Parathyroid adenoma (tissue), 2 donors: ENCODE data around the gene CEP112.

Experiments
- H2AFZ ChIP-seq: fragments of 300-600 bp; sonication (generic); one replicate; pipeline ENCODE4 v1.7.0; 2017; ENCODE audit warnings: antibody characterized with exemption, mild to moderate bottlenecking
- H3K27ac ChIP-seq: fragments of 300-600 bp; sonication (generic); one replicate; pipeline ENCODE4 v1.7.0; 2017
- H3K27me3 ChIP-seq: fragments of 300-600 bp; sonication (generic); one replicate; pipeline ENCODE4 v1.7.0; 2017; ENCODE audit warnings: low read length; ENCODE audit not compliant: control insufficient read depth, insufficient read depth
- H3K36me3 ChIP-seq: fragments of 300-600 bp; sonication (generic); one replicate; pipeline ENCODE4 v1.7.0; 2017; ENCODE audit warnings: low read length; ENCODE audit not compliant: control insufficient read depth, insufficient read depth
- H3K4me1 ChIP-seq: fragments of 300-600 bp; sonication (generic); one replicate; pipeline ENCODE4 v1.7.0; 2017; ENCODE audit warnings: control low read depth
- H3K4me2 ChIP-seq: fragments of 300-600 bp; sonication (generic); one replicate; pipeline ENCODE4 v1.7.0; 2017; ENCODE audit warnings: low read length
- H3K4me3 ChIP-seq: fragments of 300-600 bp; sonication (generic); one replicate; pipeline ENCODE4 v1.7.0; 2017; ENCODE audit warnings: low read depth, low read length
- H3K79me2 ChIP-seq: fragments of 300-600 bp; sonication (generic); one replicate; pipeline ENCODE4 v1.7.0; 2017; ENCODE audit warnings: control low read depth
- H3K9ac ChIP-seq: fragments of 300-600 bp; sonication (generic); one replicate; pipeline ENCODE4 v1.7.0; 2017; ENCODE audit warnings: mild to moderate bottlenecking
- H3K9me3 ChIP-seq: fragments of 300-600 bp; sonication (generic); one replicate; pipeline ENCODE4 v1.7.0; 2017; ENCODE audit warnings: low read length; ENCODE audit not compliant: control insufficient read depth
- TF ChIP-seq, protein P1 (sequence below): fragments of 300-600 bp; sonication (generic); IDR thresholded peaks from one replicate; pipeline ENCODE4 v1.7.0; 2017; ENCODE audit warnings: antibody characterized with exemption, mild to moderate bottlenecking
- donor health status: primary hyperparathyroidism.

Gene CEP112

DNA sequence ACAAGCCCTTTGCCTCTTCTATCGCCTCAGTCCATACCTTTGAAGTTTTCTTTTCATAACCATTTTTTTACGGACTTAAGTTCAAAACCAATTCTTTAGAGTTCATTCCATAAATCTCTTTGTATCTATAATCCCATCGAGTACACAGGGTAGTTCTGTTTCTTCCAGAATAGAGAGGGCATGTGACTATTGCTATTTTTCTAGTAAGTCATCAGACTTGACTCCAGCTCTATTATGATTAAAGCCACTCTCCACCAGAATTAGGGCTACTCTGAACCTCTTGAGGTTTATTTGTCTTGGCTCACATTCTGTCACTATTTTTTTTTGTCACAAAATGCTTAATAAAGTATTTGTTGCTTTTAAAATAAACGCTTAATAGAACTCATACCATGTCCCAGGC, 438.6 kb downstream of the CEP112 start:
- Histone ChIP-seq H3K4me2 (no peak overlapping the region), H3K36me3 (no peaks in the 10 kb centered on the region), H3K9ac (no peak overlapping the region), H2AFZ (no peak overlapping the region), H3K27ac (no peak overlapping the region), H3K79me2 (no peaks in the 10 kb centered on the region), H3K27me3 (no peaks in the 10 kb centered on the region), H3K4me3 (no peak overlapping the region), H3K9me3 (no peaks in the 10 kb centered on the region), H3K4me1 (peaks cover 3% of the 10 kb centered on the region)
- TF ChIP-seq, protein P1, sequence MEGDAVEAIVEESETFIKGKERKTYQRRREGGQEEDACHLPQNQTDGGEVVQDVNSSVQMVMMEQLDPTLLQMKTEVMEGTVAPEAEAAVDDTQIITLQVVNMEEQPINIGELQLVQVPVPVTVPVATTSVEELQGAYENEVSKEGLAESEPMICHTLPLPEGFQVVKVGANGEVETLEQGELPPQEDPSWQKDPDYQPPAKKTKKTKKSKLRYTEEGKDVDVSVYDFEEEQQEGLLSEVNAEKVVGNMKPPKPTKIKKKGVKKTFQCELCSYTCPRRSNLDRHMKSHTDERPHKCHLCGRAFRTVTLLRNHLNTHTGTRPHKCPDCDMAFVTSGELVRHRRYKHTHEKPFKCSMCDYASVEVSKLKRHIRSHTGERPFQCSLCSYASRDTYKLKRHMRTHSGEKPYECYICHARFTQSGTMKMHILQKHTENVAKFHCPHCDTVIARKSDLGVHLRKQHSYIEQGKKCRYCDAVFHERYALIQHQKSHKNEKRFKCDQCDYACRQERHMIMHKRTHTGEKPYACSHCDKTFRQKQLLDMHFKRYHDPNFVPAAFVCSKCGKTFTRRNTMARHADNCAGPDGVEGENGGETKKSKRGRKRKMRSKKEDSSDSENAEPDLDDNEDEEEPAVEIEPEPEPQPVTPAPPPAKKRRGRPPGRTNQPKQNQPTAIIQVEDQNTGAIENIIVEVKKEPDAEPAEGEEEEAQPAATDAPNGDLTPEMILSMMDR: no peak

DNA sequence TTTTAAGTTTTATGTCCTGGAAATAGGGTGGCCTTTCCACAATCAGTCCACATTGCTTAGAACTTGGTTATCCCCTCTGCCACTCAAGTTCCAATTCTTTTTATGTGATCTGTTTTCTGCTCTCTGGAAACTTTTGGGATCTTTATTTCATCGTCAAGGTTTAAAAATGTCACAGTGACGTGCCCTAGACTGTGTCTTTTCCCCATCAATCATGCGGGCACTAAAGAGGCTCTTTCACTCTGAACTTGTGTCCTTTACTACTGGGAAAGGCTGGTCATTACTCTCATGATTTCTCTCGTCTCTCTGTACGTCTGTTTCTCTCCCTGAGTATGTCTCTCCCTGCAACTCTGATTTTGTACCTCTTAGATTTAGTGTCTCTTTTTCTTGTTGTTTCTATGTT, 440.7 kb downstream of the CEP112 start:
- H3K27ac ChIP-seq: no peak overlapping the region
- H2AFZ ChIP-seq: no peak overlapping the region
- no peak overlapping the region for H3K4me3 ChIP-seq
- no peaks in the 10 kb centered on the region for H3K27me3 ChIP-seq
- no peak overlapping the region for H3K9ac ChIP-seq
- peaks cover 3% of the 10 kb centered on the region for H3K4me1 ChIP-seq
- no peaks in the 10 kb centered on the region for H3K9me3 ChIP-seq
- no peak overlapping the region for H3K4me2 ChIP-seq
- H3K36me3 ChIP-seq: no peaks in the 10 kb centered on the region
- TF ChIP-seq, protein P1: no peak
- H3K79me2 ChIP-seq: no peaks in the 10 kb centered on the region

DNA sequence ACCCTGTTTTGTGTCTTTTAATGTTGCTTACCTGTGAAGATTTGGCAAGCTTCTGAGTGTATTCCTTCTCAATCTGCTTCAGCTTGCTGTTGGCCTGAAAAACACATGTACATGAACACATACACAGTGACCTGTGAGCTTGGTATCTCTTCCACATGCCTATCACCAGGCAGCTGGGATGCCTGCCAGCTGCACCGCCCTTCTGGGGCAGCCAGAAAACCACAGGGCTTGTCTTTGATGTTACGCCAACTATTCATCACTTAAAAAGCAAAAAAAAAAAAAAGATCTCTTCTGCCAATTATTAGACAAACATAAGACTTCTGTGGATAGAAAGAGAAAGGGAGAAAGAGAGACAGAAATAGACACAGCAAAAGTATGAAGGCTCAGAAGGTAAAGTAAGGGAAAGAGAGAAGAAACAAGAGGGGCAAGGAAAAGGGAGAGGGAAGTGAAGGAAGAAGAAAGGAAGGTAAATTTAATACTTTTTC, 441.3 kb downstream of the CEP112 start:
- Histone ChIP-seq H3K4me1 (peaks cover 3% of the 10 kb centered on the region), H3K27me3 (no peaks in the 10 kb centered on the region), H3K36me3 (no peaks in the 10 kb centered on the region), H3K27ac (no peak overlapping the region), H3K79me2 (no peaks in the 10 kb centered on the region), H3K4me3 (no peak overlapping the region), H2AFZ (no peak overlapping the region), H3K9me3 (no peaks in the 10 kb centered on the region), H3K4me2 (peak overlapping the region; percentile 15), H3K9ac (no peak overlapping the region)
- TF ChIP-seq, protein P1: no peak

DNA sequence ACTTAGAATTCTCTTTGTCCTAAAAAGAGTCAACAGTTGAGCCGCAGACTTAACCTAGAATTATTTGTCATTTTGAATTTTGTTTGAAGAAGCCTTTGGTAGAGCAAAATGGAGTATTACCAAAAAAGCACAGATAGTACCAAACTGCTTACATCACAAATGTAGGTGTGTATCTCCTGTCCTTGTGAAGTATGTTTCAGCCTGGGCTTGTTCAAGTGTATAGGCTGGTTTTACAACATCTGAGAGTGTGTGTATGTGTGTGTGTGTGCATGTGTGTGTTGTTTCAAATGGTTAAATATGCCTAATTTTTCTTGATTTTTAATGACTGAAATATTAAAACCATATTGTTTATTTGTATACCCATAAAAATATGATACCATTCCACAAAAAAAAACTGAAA, 441.8 kb downstream of the CEP112 start:
- TF ChIP-seq, protein P1: no peak
- H3K4me3 ChIP-seq: no peak overlapping the region
- no peaks in the 10 kb centered on the region for H3K79me2 ChIP-seq
- H2AFZ ChIP-seq: no peak overlapping the region
- peaks cover 3% of the 10 kb centered on the region for H3K4me1 ChIP-seq
- H3K9me3 ChIP-seq: no peaks in the 10 kb centered on the region
- H3K36me3 ChIP-seq: no peaks in the 10 kb centered on the region
- no peak overlapping the region for H3K27ac ChIP-seq
- no peak overlapping the region for H3K4me2 ChIP-seq
- no peak overlapping the region for H3K9ac ChIP-seq
- H3K27me3 ChIP-seq: no peaks in the 10 kb centered on the region

DNA sequence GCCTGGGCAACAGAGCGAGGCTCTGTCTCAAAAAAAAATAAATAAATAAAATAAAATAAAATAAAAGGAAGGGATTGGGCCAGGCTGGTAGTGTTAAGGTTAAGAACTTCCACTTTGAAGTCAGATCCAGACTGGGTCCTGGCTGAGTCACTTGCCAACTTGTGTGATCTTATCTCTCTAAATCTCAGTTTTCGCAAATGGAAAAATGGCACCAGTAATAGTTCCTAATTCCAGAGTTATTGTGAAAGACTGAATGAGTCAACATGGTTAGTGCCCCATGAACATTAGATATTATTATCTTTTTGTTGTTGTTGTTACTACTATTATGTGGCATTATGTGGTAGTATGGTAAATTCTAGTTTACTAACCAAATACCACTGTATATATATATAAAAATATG, 442.5 kb downstream of the CEP112 start:
- TF ChIP-seq, protein P1: no peak
- Histone ChIP-seq H3K36me3 (no peaks in the 10 kb centered on the region), H3K27me3 (no peaks in the 10 kb centered on the region), H3K4me3 (no peak overlapping the region), H3K79me2 (no peaks in the 10 kb centered on the region), H3K4me1 (peaks cover 3% of the 10 kb centered on the region), H2AFZ (no peak overlapping the region), H3K27ac (no peak overlapping the region), H3K9ac (no peak overlapping the region), H3K4me2 (no peak overlapping the region), H3K9me3 (no peaks in the 10 kb centered on the region)
